ENCODE results near the gene ZNF444.
"Not testable (repeated sequence)": the region's sequence is repeated elsewhere in the genome, so short reads cannot be mapped to it uniquely, and the experiment has no call there.

Gene ZNF444

GRCh38 chr19:56191115-56191514 is 50.0 kb downstream of the ZNF444 start:
- DNase-seq: no peak

GRCh38 chr19:56191711-56192110 is 50.6 kb downstream of the ZNF444 start:
- DNase-seq: no peak

- DNase-seq: no peak
Measured at GRCh38 chr19:56193981-56194640, 53.0 kb downstream of the ZNF444 start.

- not testable (repeated sequence) for DNase-seq
Measured at GRCh38 chr19:56197646-56198045, 56.6 kb downstream of the ZNF444 start, which contains the start of gene ZSCAN5B. Gene ZSCAN5B, minus strand, starts transcription at chr19:56197783. Its CDS starts 4,731 bp downstream, at chr19:56193052.

GRCh38 chr19:56199687-56200086 is 58.6 kb downstream of the ZNF444 start:
- no peak for DNase-seq

GRCh38 chr19:56201973-56202372 is 60.9 kb downstream of the ZNF444 start, which contains the start of gene ZSCAN5C:
Gene ZSCAN5C, plus strand, starts transcription at chr19:56202273. Its CDS starts 3,641 bp downstream, at chr19:56205914.
- DNase-seq: no peak

GRCh38 chr19:56207581-56207980 is 66.5 kb downstream of the ZNF444 start:
- DNase-seq: not testable (repeated sequence)

- DNase-seq: no peak
Measured at GRCh38 chr19:56209091-56209490, 68.0 kb downstream of the ZNF444 start.

- not testable (repeated sequence) for DNase-seq
Measured at GRCh38 chr19:56210036-56210435, 68.9 kb downstream of the ZNF444 start.

Data from suppressor macrophage treated with lipopolysaccharide for 4 hours (primary cell).